ENCODE results near the gene HSD17B4. TPM values are rescaled to one million over a fixed set of nuclear protein-coding genes. Genes with fewer than 3 reads are reported as not detected.

The HSD17B4 gene
- 144 and 146 TPM in 2 replicates for total RNA-seq

GRCh38 chr5:119452373-119453039, at the start of gene HSD17B4:
Gene HSD17B4 (plus strand): TSS chr5:119452497. CDS start chr5:119452576, 79 bp downstream.

Other genes with a start within 250 kb of the HSD17B4 start
- gene TNFAIP8, start 96.5 kb upstream of the HSD17B4 start, total RNA-seq, result 51.0 and 68.0 TPM in 2 replicates
- gene FAM170A, start 177.1 kb downstream of the HSD17B4 start, total RNA-seq, result not detected in 2 replicates